Upper lobe of left lung (tissue), 4 donors: ENCODE data around the gene CBL.

Experiments
- EP300 ChIP-seq, 4 donors: sonication (generic); formaldehyde crosslinking; IDR thresholded peaks; one replicate each; pipeline ENCODE4 v1.5.1; 2017; ENCODE audit warnings: antibody characterized with exemption in 4 of 4, control low read depth in 2 of 4
- TF ChIP-seq, protein P1 (sequence below), 6 experiments: fragments of 450-650 bp in 4 of 6; fragments of 200-600 bp in 2 of 6; sonication (generic) in 2 of 6; IDR thresholded peaks; one replicate each; pipeline ENCODE4 v1.5.1; 2016 to 2019; ENCODE audit warnings: antibody characterized with exemption in 6 of 6

DNA sequence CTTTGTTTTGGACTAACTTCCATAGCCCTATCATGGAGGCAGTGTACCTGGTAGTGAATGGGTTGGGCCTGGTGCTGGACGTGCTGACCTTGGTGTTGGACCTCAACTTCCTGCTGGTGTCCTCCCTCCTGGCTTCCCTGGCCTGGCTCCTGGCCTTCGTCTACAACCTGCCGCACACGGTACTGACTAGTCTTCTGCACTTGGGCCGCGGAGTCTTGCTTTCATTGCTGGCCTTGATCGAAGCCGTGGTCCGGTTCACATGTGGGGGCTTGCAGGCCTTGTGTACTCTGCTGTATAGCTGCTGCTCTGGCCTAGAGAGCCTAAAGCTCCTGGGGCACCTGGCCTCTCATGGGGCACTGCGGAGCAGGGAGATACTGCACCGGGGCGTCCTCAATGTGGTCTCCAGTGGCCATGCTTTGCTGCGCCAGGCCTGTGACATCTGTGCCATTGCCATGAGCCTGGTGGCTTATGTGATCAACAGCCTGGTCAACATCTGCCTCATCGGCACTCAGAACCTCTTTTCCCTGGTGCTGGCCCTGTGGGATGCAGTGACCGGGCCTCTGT is 129.0 kb downstream of the CBL start:
- no peak for TF ChIP-seq EP300 (IDR thresholded peaks at IDR 0.05)
- TF ChIP-seq, protein P1, sequence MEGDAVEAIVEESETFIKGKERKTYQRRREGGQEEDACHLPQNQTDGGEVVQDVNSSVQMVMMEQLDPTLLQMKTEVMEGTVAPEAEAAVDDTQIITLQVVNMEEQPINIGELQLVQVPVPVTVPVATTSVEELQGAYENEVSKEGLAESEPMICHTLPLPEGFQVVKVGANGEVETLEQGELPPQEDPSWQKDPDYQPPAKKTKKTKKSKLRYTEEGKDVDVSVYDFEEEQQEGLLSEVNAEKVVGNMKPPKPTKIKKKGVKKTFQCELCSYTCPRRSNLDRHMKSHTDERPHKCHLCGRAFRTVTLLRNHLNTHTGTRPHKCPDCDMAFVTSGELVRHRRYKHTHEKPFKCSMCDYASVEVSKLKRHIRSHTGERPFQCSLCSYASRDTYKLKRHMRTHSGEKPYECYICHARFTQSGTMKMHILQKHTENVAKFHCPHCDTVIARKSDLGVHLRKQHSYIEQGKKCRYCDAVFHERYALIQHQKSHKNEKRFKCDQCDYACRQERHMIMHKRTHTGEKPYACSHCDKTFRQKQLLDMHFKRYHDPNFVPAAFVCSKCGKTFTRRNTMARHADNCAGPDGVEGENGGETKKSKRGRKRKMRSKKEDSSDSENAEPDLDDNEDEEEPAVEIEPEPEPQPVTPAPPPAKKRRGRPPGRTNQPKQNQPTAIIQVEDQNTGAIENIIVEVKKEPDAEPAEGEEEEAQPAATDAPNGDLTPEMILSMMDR (IDR thresholded peaks at IDR 0.05), result no peak
